Neuronal stem cell (in vitro differentiated cells): ENCODE data around the gene SLC1A7.

Experiments used
- DNase-seq: peaks from one replicate; pipeline ENCODE4 v3.0.0-alpha.2; 2013; ENCODE audit warnings: low spot score
- H2AFZ ChIP-seq: one replicate; pipeline ENCODE4 v1.6.1; 2013; ENCODE audit warnings: mild to moderate bottlenecking, low read length, inconsistent platforms
- H2AK5ac ChIP-seq: 2 replicates; pipeline ENCODE4 v1.6.1; 2013; ENCODE audit warnings: low read depth, mild to moderate bottlenecking, inconsistent platforms, low read length, moderate library complexity, mixed read lengths
- H2BK120ac ChIP-seq: 2 replicates; pipeline ENCODE4 v1.6.1; 2013; ENCODE audit warnings: low read depth, mild to moderate bottlenecking, inconsistent platforms, low read length, moderate library complexity, mixed read lengths
- H2BK12ac ChIP-seq: one replicate; pipeline ENCODE4 v1.6.1; 2013; ENCODE audit warnings: low read length, inconsistent platforms
- H2BK15ac ChIP-seq: 2 replicates; pipeline ENCODE4 v1.6.1; 2013; ENCODE audit warnings: mild to moderate bottlenecking, low read length, inconsistent platforms, mixed read lengths
- H2BK5ac ChIP-seq: one replicate; pipeline ENCODE4 v1.6.1; 2013; ENCODE audit warnings: inconsistent platforms, mild to moderate bottlenecking, low read length, moderate library complexity
- H3K14ac ChIP-seq: one replicate; pipeline ENCODE4 v1.6.1; 2013; ENCODE audit warnings: low read length, inconsistent platforms
- H3K18ac ChIP-seq: 2 replicates; pipeline ENCODE4 v1.6.1; 2013; ENCODE audit warnings: low read length, inconsistent platforms
- H3K23ac ChIP-seq: 2 replicates; pipeline ENCODE4 v1.6.1; 2013; ENCODE audit warnings: low read depth, mild to moderate bottlenecking, mixed read lengths, low read length, inconsistent platforms; ENCODE audit not compliant: poor library complexity
- H3K27ac ChIP-seq: replicated peaks from 3 replicates; pipeline ENCODE4 v1.5.1; 2013; ENCODE audit warnings: low read length, inconsistent platforms
- H3K27me3 ChIP-seq, 3 experiments: 2 replicates each; pipeline ENCODE4 v1.6.1; 2013; ENCODE audit warnings: low read length in 3 of 3, mild to moderate bottlenecking in 2 of 3, inconsistent platforms in 1 of 3, low read depth in 1 of 3, mixed read lengths in 1 of 3, moderate library complexity in 1 of 3; ENCODE audit not compliant: control insufficient read depth in 3 of 3, insufficient read depth in 3 of 3
- H3K36me3 ChIP-seq, 2 donors: replicated peaks in 1 of 2; 2 replicates each; pipeline ENCODE4 v1.6.1; 2013; ENCODE audit warnings: low read length in 2 of 2; ENCODE audit not compliant: control insufficient read depth in 2 of 2, insufficient read depth in 2 of 2
- H3K4ac ChIP-seq: 2 replicates; pipeline ENCODE4 v1.6.1; 2013; ENCODE audit warnings: inconsistent platforms, mild to moderate bottlenecking, low read length, moderate library complexity
- H3K4me1 ChIP-seq, 2 donors: 1 replicate in 1 of 2; 2 replicates in 1 of 2; pipeline ENCODE4 v1.6.1; 2013; ENCODE audit warnings: low read length in 2 of 2, low read depth in 1 of 2; ENCODE audit not compliant: control insufficient read depth in 2 of 2, insufficient read depth in 1 of 2
- H3K4me2 ChIP-seq: one replicate; pipeline ENCODE4 v1.6.1; 2013; ENCODE audit warnings: mild to moderate bottlenecking, low read length, inconsistent platforms; ENCODE audit not compliant: insufficient read depth, poor library complexity, severe bottlenecking
- H3K4me3 ChIP-seq, 2 donors: 2 replicates each; pipeline ENCODE4 v1.5.1; 2013; ENCODE audit warnings: low read length in 2 of 2, mild to moderate bottlenecking in 2 of 2, inconsistent platforms in 1 of 2, moderate library complexity in 1 of 2
- H3K79me1 ChIP-seq: one replicate; pipeline ENCODE4 v1.6.1; 2013; ENCODE audit warnings: low read depth, mild to moderate bottlenecking, inconsistent platforms, low read length, moderate library complexity
- H3K9ac ChIP-seq: one replicate; pipeline ENCODE4 v1.6.1; 2013; ENCODE audit warnings: mild to moderate bottlenecking, low read depth, low read length, inconsistent platforms; ENCODE audit not compliant: poor library complexity
- H3K9me3 ChIP-seq, 2 donors: replicated peaks in 1 of 2; 2 replicates each; pipeline versions ENCODE3 to v1.6.1; 2013; ENCODE audit warnings: low read length in 2 of 2, mild to moderate bottlenecking in 2 of 2, inconsistent platforms in 1 of 2, low read depth in 1 of 2, mixed read lengths in 1 of 2, moderate library complexity in 1 of 2; ENCODE audit not compliant: control insufficient read depth in 2 of 2, insufficient read depth in 1 of 2
- H4K8ac ChIP-seq: one replicate; pipeline ENCODE4 v1.6.1; 2013; ENCODE audit warnings: low read depth, mild to moderate bottlenecking, inconsistent platforms, low read length, moderate library complexity
- H4K91ac ChIP-seq: one replicate; pipeline ENCODE4 v1.6.1; 2013; ENCODE audit warnings: low read length, low read depth, mild to moderate bottlenecking, inconsistent platforms; ENCODE audit not compliant: poor library complexity
- WGBS, 2 donors: extraction: QIAGEN DNeasy Blood & Tissue Kit; methylation state at CpG; one replicate each; pipeline ENCODE4 v1.1.7; 2013; ENCODE audit warnings: missing lambda C conversion rate in 2 of 2, mixed read lengths in 1 of 2; ENCODE audit not compliant: insufficient read length in 2 of 2, insufficient replicate concordance in 1 of 2; ENCODE audit errors: extremely low coverage in 2 of 2; 5-methylcytosine and 5-hydroxymethylcytosine counted together

SLC1A7 gene

DNA sequence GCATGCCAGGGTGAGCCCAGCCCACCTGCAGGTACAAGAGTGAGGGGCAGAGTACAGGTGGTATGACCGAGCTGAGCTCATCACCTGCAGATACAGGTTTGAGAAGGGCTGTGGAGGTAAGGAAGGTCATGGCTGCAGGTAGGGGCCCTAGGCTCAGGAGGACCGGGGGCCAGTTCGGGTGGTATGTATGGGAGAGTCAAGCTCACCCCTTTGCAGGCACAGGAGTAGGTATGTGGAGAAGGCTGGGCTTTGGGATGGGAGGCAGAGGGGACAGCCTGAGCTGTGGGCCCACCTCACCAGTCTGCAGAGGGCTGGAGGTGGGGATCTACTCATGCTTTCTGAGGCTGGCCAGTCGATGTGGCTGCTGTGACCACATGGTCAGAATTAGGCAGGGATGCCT is 63.2 kb downstream of the SLC1A7 start:
- no peak overlapping the region for H4K91ac ChIP-seq
- H2AK5ac ChIP-seq, result no peak overlapping the region
- H3K23ac ChIP-seq, result peak overlapping the region; percentile 77
- H3K4me2 ChIP-seq, result no peak overlapping the region
- no peak overlapping the region for H4K8ac ChIP-seq
- H2BK15ac ChIP-seq, result no peak overlapping the region
- no peak overlapping the region for H2BK5ac ChIP-seq
- H2BK12ac ChIP-seq, result peak overlapping the region; percentile 17
- H3K27me3 ChIP-seq, result peaks cover 0 to 24% (median 0%) of the 10 kb centered on the region in 3 experiments
- H3K36me3 ChIP-seq, result no peaks in the 10 kb centered on the region
- no peak for DNase-seq
- H3K4ac ChIP-seq, result no peak overlapping the region
- H3K4me3 ChIP-seq, result peak overlapping the region in 1 of 2 donors; percentile 16
- H3K79me1 ChIP-seq, result no peaks in the 10 kb centered on the region
- WGBS, 2 donors, result no CpG with 5 or more reads among the region's 4 CpGs
- no peak overlapping the region for H3K27ac ChIP-seq
- peaks cover 3 to 29% of the 10 kb centered on the region in 2 donors for H3K4me1 ChIP-seq
- H2AFZ ChIP-seq, result no peak overlapping the region
- no peak overlapping the region for H2BK120ac ChIP-seq
- H3K14ac ChIP-seq, result no peak overlapping the region
- H3K9me3 ChIP-seq, result no peaks in the 10 kb centered on the region
- no peak overlapping the region for H3K18ac ChIP-seq
- H3K9ac ChIP-seq, result no peak overlapping the region

- Histone ChIP-seq H3K4me1 (peaks cover 9 to 36% of the 10 kb centered on the region in 2 donors), H3K4me3 (peak overlapping the region in 1 of 2 donors; percentile 16), H3K23ac (peak overlapping the region; percentile 77), H3K27ac (no peak overlapping the region), H3K9ac (peak overlapping the region; percentile 53), H3K4ac (peak overlapping the region; percentile 58), H3K14ac (peak overlapping the region; percentile 79), H3K79me1 (no peaks in the 10 kb centered on the region), H3K36me3 (no peaks in the 10 kb centered on the region), H3K9me3 (no peaks in the 10 kb centered on the region), H4K91ac (no peak overlapping the region), H2BK5ac (peak overlapping the region; percentile 80), H4K8ac (peak overlapping the region; percentile 79), H3K18ac (peak overlapping the region; percentile 61), H2AK5ac (peak overlapping the region; percentile 48), H2AFZ (no peak overlapping the region), H3K4me2 (no peak overlapping the region), H2BK12ac (no peak overlapping the region), H3K27me3 (peaks cover 0 to 23% (median 0%) of the 10 kb centered on the region in 3 experiments), H2BK15ac (peak overlapping the region; percentile 51), H2BK120ac (no peak overlapping the region)
- no peak for DNase-seq
- WGBS, 2 donors, result no CpG with 5 or more reads among the region's 46 CpGs
These were observed 63.9 kb downstream of the SLC1A7 start for GRCh38 chr1:53078333-53079101.

GRCh38 chr1:53077599-53077965 is 64.9 kb downstream of the SLC1A7 start:
- Histone ChIP-seq H3K4me2 (no peak overlapping the region), H3K4me1 (peaks cover 9 to 33% of the 10 kb centered on the region in 2 donors)
- WGBS, 2 donors, result no CpG with 5 or more reads among the region's 13 CpGs

GRCh38 chr1:53076721-53077598 is 65.5 kb downstream of the SLC1A7 start:
- H2BK120ac ChIP-seq, result peak overlapping the region; percentile 53
- H3K4me1 ChIP-seq, result peaks cover 9 to 26% of the 10 kb centered on the region in 2 donors
- no peak overlapping the region for H2BK5ac ChIP-seq
- H2BK12ac ChIP-seq, result peak overlapping the region; percentile 18
- peak overlapping the region; percentile 14 for H4K91ac ChIP-seq
- H3K4me3 ChIP-seq, result no peak overlapping the region
- H2BK15ac ChIP-seq, result peak overlapping the region; percentile 96
- no peak overlapping the region for H3K27ac ChIP-seq
- no peak for DNase-seq
- peak overlapping the region; percentile 86 for H3K18ac ChIP-seq
- no peak overlapping the region for H3K4me2 ChIP-seq
- H3K23ac ChIP-seq, result peak overlapping the region; percentile 67
- WGBS, 2 donors, result no CpG with 5 or more reads among the region's 19 CpGs
- no peaks in the 10 kb centered on the region for H3K36me3 ChIP-seq
- no peak overlapping the region for H2AFZ ChIP-seq
- H3K14ac ChIP-seq, result peak overlapping the region; percentile 83
- peak overlapping the region; percentile 89 for H2AK5ac ChIP-seq
- H3K79me1 ChIP-seq, result no peaks in the 10 kb centered on the region
- peaks cover 0 to 10% (median 0%) of the 10 kb centered on the region in 3 experiments for H3K27me3 ChIP-seq
- H4K8ac ChIP-seq, result no peak overlapping the region
- H3K4ac ChIP-seq, result no peak overlapping the region
- peak overlapping the region; percentile 13 for H3K9ac ChIP-seq
- H3K9me3 ChIP-seq, result no peaks in the 10 kb centered on the region

More at GRCh38 chr1:53077599-53077965, 64.9 kb downstream of the SLC1A7 start:
- H2BK5ac ChIP-seq, result no peak overlapping the region
- H3K14ac ChIP-seq, result no peak overlapping the region
- H3K4ac ChIP-seq, result peak overlapping the region; percentile 53
- H4K8ac ChIP-seq, result no peak overlapping the region
- H2BK12ac ChIP-seq, result no peak overlapping the region
- H3K9me3 ChIP-seq, result no peaks in the 10 kb centered on the region
- H4K91ac ChIP-seq, result no peak overlapping the region
- H2BK120ac ChIP-seq, result no peak overlapping the region
- H3K18ac ChIP-seq, result peak overlapping the region; percentile 86
- H3K36me3 ChIP-seq, result no peaks in the 10 kb centered on the region
- H3K79me1 ChIP-seq, result no peaks in the 10 kb centered on the region
- H3K27ac ChIP-seq, result no peak overlapping the region
- H3K4me3 ChIP-seq, result no peak overlapping the region
- peak overlapping the region; percentile 10 for H3K9ac ChIP-seq
- H2AFZ ChIP-seq, result no peak overlapping the region
- no peak for DNase-seq
- H2AK5ac ChIP-seq, result peak overlapping the region; percentile 89
- peaks cover 0 to 15% (median 0%) of the 10 kb centered on the region in 3 experiments for H3K27me3 ChIP-seq
- peak overlapping the region; percentile 67 for H3K23ac ChIP-seq
- peak overlapping the region; percentile 96 for H2BK15ac ChIP-seq
